SU-DHL-6 (cell line): ENCODE measurements around the gene LSM3.

ENCODE experiments used
- H2AFZ ChIP-seq: fragments of 200-600 bp; sonication (generic); 2 replicates; pipeline ENCODE4 v1.6.1; 2014; ENCODE audit warnings: low read depth, mild to moderate bottlenecking, moderate library complexity, mixed read lengths, antibody characterized with exemption, low read length; ENCODE audit not compliant: severe bottlenecking
- H3F3A ChIP-seq: fragments of 200-600 bp; shearing (Covaris generic); 2 replicates; pipeline ENCODE4 v1.6.0; 2016; ENCODE audit warnings: antibody characterized with exemption, mild to moderate bottlenecking; ENCODE audit not compliant: insufficient read depth
- H3K27ac ChIP-seq: fragments of 200-600 bp; sonication (generic); 2 replicates; pipeline ENCODE4 v1.5.1; 2016; ENCODE audit warnings: low read depth, mild to moderate bottlenecking, low read length, moderate library complexity, mixed read lengths
- H3K27me3 ChIP-seq: fragments of 200-600 bp; sonication (generic), shearing (Covaris generic); 2 replicates; pipeline ENCODE4 v1.6.0; 2014; ENCODE audit warnings: mild to moderate bottlenecking, low read length
- H3K36me3 ChIP-seq: fragments of 200-600 bp; sonication (generic); 2 replicates; pipeline ENCODE4 v1.6.1; 2014; ENCODE audit warnings: mild to moderate bottlenecking, low read length, mixed read lengths
- H3K4me2 ChIP-seq: fragments of 300-600, 200-600 bp; shearing (Covaris generic), sonication (generic); 2 replicates; pipeline ENCODE4 v1.6.0; 2014; ENCODE audit warnings: low read length, low read depth, mild to moderate bottlenecking; ENCODE audit not compliant: poor library complexity, severe bottlenecking
- H3K4me3 ChIP-seq: fragments of 200-600 bp; sonication (generic); 2 replicates; pipeline ENCODE4 v1.5.1; 2014; ENCODE audit warnings: antibody characterized with exemption, low read length, mild to moderate bottlenecking, mixed read lengths; ENCODE audit not compliant: insufficient read depth, poor library complexity, severe bottlenecking
- H3K79me2 ChIP-seq: fragments of 200-600 bp; sonication (generic); 2 replicates; pipeline ENCODE4 v1.6.1; 2014; ENCODE audit warnings: mild to moderate bottlenecking, low read length, moderate library complexity; ENCODE audit not compliant: insufficient read depth
- H3K9ac ChIP-seq: fragments of 200-600 bp; sonication (generic); 2 replicates; pipeline ENCODE4 v1.7.0; 2014; ENCODE audit warnings: mild to moderate bottlenecking, low read length
- H3K9me2 ChIP-seq: fragments of 200-600 bp; sonication (generic); replicated peaks from 2 replicates; pipeline ENCODE4 v1.6.1; 2014; ENCODE audit warnings: low read length; ENCODE audit not compliant: insufficient read depth
- H3K9me3 ChIP-seq: fragments of 200-600 bp; sonication (generic); 2 replicates; pipeline ENCODE4 v1.6.1; 2014; ENCODE audit warnings: low read length, mixed read lengths; ENCODE audit not compliant: insufficient read depth
- H4K20me1 ChIP-seq: fragments of 200-600 bp; sonication (generic); 2 replicates; pipeline ENCODE4 v1.6.1; 2014; ENCODE audit warnings: low read depth, mild to moderate bottlenecking, antibody characterized with exemption, low read length, moderate library complexity, mixed read lengths
- CTCF ChIP-seq: fragments of 200-600 bp; sonication (generic); IDR thresholded peaks from one replicate; pipeline ENCODE4 v1.5.1; 2017; ENCODE audit warnings: antibody characterized with exemption, mild to moderate bottlenecking, low read length, moderate library complexity; ENCODE audit not compliant: insufficient read depth, poor library complexity, severe bottlenecking
- EZH2phosphoT487 ChIP-seq: fragments of 200-600 bp; sonication (generic), shearing (Covaris generic); conservative IDR thresholded peaks from 2 replicates; pipeline ENCODE4 v1.6.1; 2018; ENCODE audit warnings: mild to moderate bottlenecking, antibody characterized with exemption, low read length, moderate library complexity, mixed read lengths

Gene LSM3

DNA sequence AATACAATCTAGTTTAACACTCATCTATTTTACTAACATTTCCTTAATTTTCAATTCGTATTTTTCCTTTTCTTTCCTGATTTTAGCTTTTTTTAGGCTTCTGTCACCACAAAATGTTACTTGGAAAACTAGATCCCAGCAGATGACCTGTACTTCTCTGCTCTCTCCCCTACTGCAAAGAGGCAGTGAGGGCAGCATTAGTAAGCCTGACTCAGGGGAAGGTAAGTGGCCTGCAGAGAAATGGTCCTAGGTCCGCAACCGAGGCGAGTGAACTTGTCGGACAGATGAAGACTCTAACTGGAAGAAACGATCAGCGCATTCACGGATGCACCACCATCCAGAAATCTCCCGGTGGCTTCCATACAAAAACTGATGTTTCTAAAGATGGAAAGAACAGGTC, 33.4 kb upstream of the LSM3 start:
- H2AFZ ChIP-seq, result no peak overlapping the region
- TF ChIP-seq CTCF (no peak), EZH2phosphoT487 (no peak)

GRCh38 chr3:14145670-14146380, 32.8 kb upstream of the LSM3 start:
- Histone ChIP-seq H3K27ac (no peak overlapping the region), H3K36me3 (no peaks in the 10 kb centered on the region), H4K20me1 (no peaks in the 10 kb centered on the region)

More for the DNA sequence above, 33.4 kb upstream of the LSM3 start:
- H4K20me1 ChIP-seq, result no peaks in the 10 kb centered on the region
- H3F3A ChIP-seq, result no peaks in the 10 kb centered on the region
- H3K4me2 ChIP-seq, result no peak overlapping the region
- H3K9me2 ChIP-seq, result no peaks in the 10 kb centered on the region
- H3K9ac ChIP-seq, result no peak overlapping the region
- no peaks in the 10 kb centered on the region for H3K27me3 ChIP-seq
- no peak overlapping the region for H3K4me3 ChIP-seq
- H3K79me2 ChIP-seq, result no peaks in the 10 kb centered on the region
- H3K27ac ChIP-seq, result no peak overlapping the region
- no peaks in the 10 kb centered on the region for H3K36me3 ChIP-seq
- no peaks in the 10 kb centered on the region for H3K9me3 ChIP-seq

DNA sequence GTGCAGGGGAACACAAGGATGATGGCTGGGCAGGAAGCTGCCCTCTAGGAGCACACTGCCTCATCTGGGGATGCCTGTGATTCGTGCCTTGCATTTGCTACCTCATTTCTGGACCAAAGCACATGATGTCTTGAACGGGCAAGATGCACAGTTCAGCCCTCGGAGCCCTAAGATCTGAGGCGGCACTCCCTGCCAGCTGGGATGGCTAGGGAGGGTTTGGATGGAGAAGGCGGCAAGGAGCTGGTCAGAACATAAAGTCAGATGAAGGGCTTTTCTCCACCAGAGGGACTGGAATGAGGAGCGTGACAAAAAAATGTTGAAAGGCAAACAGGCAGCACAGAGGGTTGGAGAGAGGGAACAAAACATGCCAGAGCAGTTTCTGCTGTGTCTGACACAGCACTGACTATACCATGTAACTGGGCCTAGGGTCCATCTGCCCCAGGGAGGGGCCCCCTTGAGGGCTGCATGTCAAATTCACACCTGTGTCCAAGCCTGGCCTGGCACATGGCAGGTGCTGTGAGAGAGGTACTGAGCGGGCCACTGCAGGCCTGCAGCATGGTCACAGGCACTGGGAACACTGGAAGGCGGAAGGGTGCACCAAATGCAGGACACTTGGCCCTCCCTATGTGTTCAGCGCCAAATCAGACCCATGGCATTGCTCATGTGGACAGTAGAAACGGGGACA, 32.1 kb upstream of the LSM3 start:
- Histone ChIP-seq H3F3A (no peaks in the 10 kb centered on the region), H3K9ac (no peak overlapping the region), H3K9me2 (no peaks in the 10 kb centered on the region), H2AFZ (no peak overlapping the region), H3K9me3 (no peaks in the 10 kb centered on the region), H3K4me3 (no peak overlapping the region), H3K36me3 (no peaks in the 10 kb centered on the region), H4K20me1 (no peaks in the 10 kb centered on the region), H3K27me3 (no peaks in the 10 kb centered on the region), H3K27ac (no peak overlapping the region), H3K79me2 (no peaks in the 10 kb centered on the region), H3K4me2 (no peak overlapping the region)
- TF ChIP-seq CTCF (no peak), EZH2phosphoT487 (no peak)

More at GRCh38 chr3:14145670-14146380, 32.8 kb upstream of the LSM3 start:
- no peak overlapping the region for H2AFZ ChIP-seq
- no peak overlapping the region for H3K4me2 ChIP-seq
- H3K9me3 ChIP-seq, result no peaks in the 10 kb centered on the region
- no peak overlapping the region for H3K4me3 ChIP-seq
- H3K27me3 ChIP-seq, result no peaks in the 10 kb centered on the region
- no peaks in the 10 kb centered on the region for H3K79me2 ChIP-seq
- H3F3A ChIP-seq, result no peaks in the 10 kb centered on the region
- no peaks in the 10 kb centered on the region for H3K9me2 ChIP-seq
- TF ChIP-seq EZH2phosphoT487, result no peak
- TF ChIP-seq CTCF, result no peak
- H3K9ac ChIP-seq, result no peak overlapping the region
